ENCODE results near the gene SNX19.

GRCh38 chr11:130872513-130872912 is 43.8 kb downstream of the SNX19 start:
- TF ChIP-seq POLR2AphosphoS5 (IDR thresholded peaks at IDR 0.05; ENCODE audit: borderline replicate concordance, low read depth, low read length), result no peak
- no peak for TF ChIP-seq EZH2 (IDR thresholded peaks at IDR 0.05)
- TF ChIP-seq FOXP2 (optimal IDR thresholded peaks at IDR 0.05; ENCODE audit: control extremely low read depth, extremely low read length, insufficient read depth), result no peak
